Measurements from ENCODE around the gene SPCS2.

- TF ChIP-seq POLR2A (IDR thresholded peaks at IDR 0.05) (no peak), CTCF (IDR thresholded peaks at IDR 0.05) (no peak)
These were observed 35.7 kb downstream of the SPCS2 start for GRCh38 chr11:74984730-74985129.

Data from esophagus squamous epithelium (tissue), 4 donors.